ENCODE results near the gene NFIX.

Gene NFIX

GRCh38 chr19:13011653-13012389 lies 16.5 kb downstream of the NFIX start:
- no peak overlapping the region for H3K4me2 ChIP-seq
- peaks cover 87% of the 10 kb centered on the region for H3K27me3 ChIP-seq (ENCODE audit: insufficient read depth, low read depth)
- no peaks in the 10 kb centered on the region for H3K4me1 ChIP-seq (ENCODE audit: low read depth, poor library complexity, severe bottlenecking)

GRCh38 chr19:13012390-13012689 lies 17.1 kb downstream of the NFIX start:
- Histone ChIP-seq H3K27me3 (ENCODE audit: insufficient read depth, low read depth) (peaks cover 88% of the 10 kb centered on the region), H3K27ac (no peak overlapping the region), H3K4me3 (IDR thresholded peaks at IDR 0.05; ENCODE audit: insufficient read depth, low read depth, low read length) (no peak overlapping the region), H2AFZ (ENCODE audit: low read depth) (no peak overlapping the region), H3K79me2 (ENCODE audit: insufficient read depth, low read depth) (no peaks in the 10 kb centered on the region), H4K20me1 (ENCODE audit: insufficient read depth) (no peaks in the 10 kb centered on the region), H3K36me3 (ENCODE audit: insufficient read depth) (no peaks in the 10 kb centered on the region), H3K4me2 (no peak overlapping the region), H3K4me1 (ENCODE audit: low read depth, poor library complexity, severe bottlenecking) (no peaks in the 10 kb centered on the region), H3K9ac (no peak overlapping the region)
- TF ChIP-seq, protein P1, sequence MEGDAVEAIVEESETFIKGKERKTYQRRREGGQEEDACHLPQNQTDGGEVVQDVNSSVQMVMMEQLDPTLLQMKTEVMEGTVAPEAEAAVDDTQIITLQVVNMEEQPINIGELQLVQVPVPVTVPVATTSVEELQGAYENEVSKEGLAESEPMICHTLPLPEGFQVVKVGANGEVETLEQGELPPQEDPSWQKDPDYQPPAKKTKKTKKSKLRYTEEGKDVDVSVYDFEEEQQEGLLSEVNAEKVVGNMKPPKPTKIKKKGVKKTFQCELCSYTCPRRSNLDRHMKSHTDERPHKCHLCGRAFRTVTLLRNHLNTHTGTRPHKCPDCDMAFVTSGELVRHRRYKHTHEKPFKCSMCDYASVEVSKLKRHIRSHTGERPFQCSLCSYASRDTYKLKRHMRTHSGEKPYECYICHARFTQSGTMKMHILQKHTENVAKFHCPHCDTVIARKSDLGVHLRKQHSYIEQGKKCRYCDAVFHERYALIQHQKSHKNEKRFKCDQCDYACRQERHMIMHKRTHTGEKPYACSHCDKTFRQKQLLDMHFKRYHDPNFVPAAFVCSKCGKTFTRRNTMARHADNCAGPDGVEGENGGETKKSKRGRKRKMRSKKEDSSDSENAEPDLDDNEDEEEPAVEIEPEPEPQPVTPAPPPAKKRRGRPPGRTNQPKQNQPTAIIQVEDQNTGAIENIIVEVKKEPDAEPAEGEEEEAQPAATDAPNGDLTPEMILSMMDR (conservative IDR thresholded peaks at IDR 0.05; ENCODE audit: low read depth, low read length) = no peak

More at GRCh38 chr19:13011653-13012389, 16.5 kb downstream of the NFIX start:
- no peaks in the 10 kb centered on the region for H3K36me3 ChIP-seq (ENCODE audit: insufficient read depth)
- no peaks in the 10 kb centered on the region for H4K20me1 ChIP-seq (ENCODE audit: insufficient read depth)
- no peak overlapping the region for H3K9ac ChIP-seq
- no peak overlapping the region for H2AFZ ChIP-seq (ENCODE audit: low read depth)
- no peak overlapping the region for H3K27ac ChIP-seq
- no peaks in the 10 kb centered on the region for H3K79me2 ChIP-seq (ENCODE audit: insufficient read depth, low read depth)
- no peak overlapping the region for H3K4me3 ChIP-seq (IDR thresholded peaks at IDR 0.05; ENCODE audit: insufficient read depth, low read depth, low read length)
- TF ChIP-seq, protein P1 (conservative IDR thresholded peaks at IDR 0.05; ENCODE audit: low read depth, low read length) = no peak

GRCh38 chr19:13012690-13013608 lies 17.7 kb downstream of the NFIX start:
- TF ChIP-seq, protein P1 (conservative IDR thresholded peaks at IDR 0.05; ENCODE audit: low read depth, low read length) = no peak
- Histone ChIP-seq H3K4me2 (no peak overlapping the region), H3K79me2 (ENCODE audit: insufficient read depth, low read depth) (no peaks in the 10 kb centered on the region), H3K27me3 (ENCODE audit: insufficient read depth, low read depth) (peaks cover 85% of the 10 kb centered on the region), H3K9ac (no peak overlapping the region), H3K4me3 (IDR thresholded peaks at IDR 0.05; ENCODE audit: insufficient read depth, low read depth, low read length) (no peak overlapping the region), H3K4me1 (ENCODE audit: low read depth, poor library complexity, severe bottlenecking) (no peaks in the 10 kb centered on the region), H2AFZ (ENCODE audit: low read depth) (no peak overlapping the region), H3K27ac (no peak overlapping the region), H3K36me3 (ENCODE audit: insufficient read depth) (no peaks in the 10 kb centered on the region), H4K20me1 (ENCODE audit: insufficient read depth) (no peaks in the 10 kb centered on the region)

- H2AFZ ChIP-seq (ENCODE audit: low read depth) = no peak overlapping the region
Observed at GRCh38 chr19:13013649-13014048, 18.4 kb downstream of the NFIX start.

More at GRCh38 chr19:13013649-13014048, 18.4 kb downstream of the NFIX start:
- no peak overlapping the region for H3K4me3 ChIP-seq (IDR thresholded peaks at IDR 0.05; ENCODE audit: insufficient read depth, low read depth, low read length)
- H3K9ac ChIP-seq = no peak overlapping the region
- no peaks in the 10 kb centered on the region for H4K20me1 ChIP-seq (ENCODE audit: insufficient read depth)
- no peak overlapping the region for H3K27ac ChIP-seq
- peaks cover 82% of the 10 kb centered on the region for H3K27me3 ChIP-seq (ENCODE audit: insufficient read depth, low read depth)
- no peaks in the 10 kb centered on the region for H3K4me1 ChIP-seq (ENCODE audit: low read depth, poor library complexity, severe bottlenecking)
- no peaks in the 10 kb centered on the region for H3K36me3 ChIP-seq (ENCODE audit: insufficient read depth)
- TF ChIP-seq, protein P1 (conservative IDR thresholded peaks at IDR 0.05; ENCODE audit: low read depth, low read length) = no peak
- no peaks in the 10 kb centered on the region for H3K79me2 ChIP-seq (ENCODE audit: insufficient read depth, low read depth)
- no peak overlapping the region for H3K4me2 ChIP-seq
